ENCODE results near the gene CYP4F22.
"Not testable (repeated sequence)": the region's sequence is repeated elsewhere in the genome, so short reads cannot be mapped to it uniquely, and the experiment has no call there.

Gene CYP4F22

DNA sequence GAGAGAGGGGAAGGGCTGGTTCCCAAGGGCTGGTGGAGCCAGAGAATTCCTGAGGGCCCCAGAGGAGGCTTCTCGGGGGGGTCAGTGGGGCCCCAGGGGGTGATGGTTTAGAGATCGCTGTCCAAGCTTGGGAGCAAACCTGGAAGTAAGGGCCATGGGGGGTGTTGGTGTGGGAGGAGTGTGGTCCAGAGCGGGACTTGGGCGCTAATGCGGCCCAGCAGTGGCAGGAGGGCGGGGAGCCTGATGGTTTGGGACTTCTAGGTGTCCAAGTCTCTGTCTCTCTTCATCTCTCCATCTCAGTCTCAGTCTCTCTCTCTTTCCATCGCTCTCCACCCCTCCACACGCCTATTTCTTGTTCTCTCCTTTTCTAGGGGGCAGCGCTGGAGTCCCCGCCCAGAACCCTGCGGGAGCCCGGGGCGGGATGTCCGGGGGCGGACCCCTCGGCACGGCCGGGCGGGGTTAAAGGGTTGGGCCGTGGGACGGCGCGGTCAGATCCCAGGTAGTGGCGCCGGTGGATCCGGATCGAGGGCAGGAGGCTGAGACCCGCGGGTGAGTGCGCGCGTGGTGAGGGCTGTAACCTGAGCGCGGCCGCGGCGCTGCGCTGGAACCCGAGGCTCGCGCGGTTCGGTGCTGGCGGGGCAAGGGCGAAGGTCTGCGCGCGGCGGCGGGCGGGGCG lies at the start of gene CYP4F22:
Gene CYP4F22 (plus strand): TSS at position 491 of the 676 bp plus-strand sequence. CDS start 16,812 bp downstream, outside the sequence.
- in situ Hi-C loops (cut with MboI; ENCODE audit: low sequenced_read_pairs) = no loop called here

DNA sequence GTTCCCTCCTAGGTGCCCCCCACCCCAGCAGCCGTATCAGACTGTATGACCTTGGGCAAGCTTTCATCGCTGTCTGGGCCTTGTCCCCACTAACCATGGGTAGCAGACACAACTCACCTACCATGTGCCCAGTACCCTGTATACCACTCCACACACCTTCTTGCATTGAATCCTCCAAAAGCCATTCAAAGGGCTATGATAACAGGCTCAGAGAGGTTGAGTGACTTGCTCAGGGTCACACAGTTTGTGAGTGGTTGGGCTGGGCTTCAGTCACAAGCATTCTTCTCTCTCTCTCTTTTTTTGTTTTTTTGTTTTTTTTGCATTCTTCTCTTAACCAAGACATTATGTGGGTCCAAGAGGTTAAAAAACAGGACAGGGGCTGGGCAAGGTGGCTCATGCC lies 46.6 kb upstream of the CYP4F22 start:
- in situ Hi-C loops (cut with MboI; ENCODE audit: low sequenced_read_pairs) = no loop called here

- in situ Hi-C loops (cut with MboI; ENCODE audit: low sequenced_read_pairs) = no loop called here
Measured at GRCh38 chr19:15463861-15464371, 44.4 kb upstream of the CYP4F22 start.

DNA sequence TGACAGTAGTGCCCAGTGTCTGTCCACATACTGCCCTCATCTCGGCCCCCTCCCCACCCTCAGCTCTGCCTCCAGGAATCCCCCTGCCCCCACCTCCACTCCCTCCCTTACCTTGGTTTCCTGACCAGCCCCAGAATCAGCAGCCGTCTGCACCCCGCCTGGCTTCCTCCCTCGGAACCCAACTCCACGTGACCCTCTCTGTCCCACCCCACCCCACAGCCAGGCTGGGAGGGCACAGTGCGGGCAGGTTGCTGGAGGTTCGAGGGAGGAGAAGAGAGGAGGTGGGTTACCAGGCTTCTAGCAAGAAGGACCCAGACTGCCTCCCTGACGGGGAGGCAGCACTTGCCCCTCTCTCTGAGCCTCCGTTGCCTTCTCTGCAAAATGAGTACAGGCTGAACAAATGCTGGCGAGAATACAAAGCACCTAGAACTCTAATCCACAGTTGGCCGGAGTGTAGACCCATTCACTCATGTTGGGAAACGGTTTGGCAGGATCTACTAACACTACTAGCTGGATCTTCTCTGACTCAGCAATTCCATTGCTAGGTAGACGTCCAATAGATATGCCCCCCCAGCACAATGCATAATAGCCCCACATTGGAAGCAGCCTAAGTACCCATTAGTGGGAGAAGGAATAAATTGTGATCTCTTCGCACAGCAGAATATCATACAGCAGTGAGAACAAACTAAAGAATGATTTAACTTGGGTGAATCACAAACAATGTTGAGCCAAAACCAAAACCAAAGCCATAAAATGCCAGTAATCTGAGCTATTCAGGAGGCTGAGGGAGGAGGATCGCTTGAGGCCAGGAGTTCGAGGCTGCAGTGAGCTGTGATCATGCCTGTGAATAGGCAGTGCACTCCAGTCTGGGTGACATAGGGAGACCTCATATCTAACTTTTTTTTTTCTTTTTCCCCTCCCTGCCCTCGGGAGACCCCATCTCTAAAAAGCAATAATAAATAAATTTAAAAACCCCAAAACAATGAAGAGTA lies 43.6 kb upstream of the CYP4F22 start, which contains the start of gene RASAL3:
Gene RASAL3 (minus strand): TSS at position 151 of the 992 bp plus-strand sequence. CDS start 186 bp downstream, outside the sequence.
- in situ Hi-C loops (cut with MboI; ENCODE audit: low sequenced_read_pairs) = no loop called here

GRCh38 chr19:15466851-15467733 lies 41.2 kb upstream of the CYP4F22 start:
- in situ Hi-C loops (cut with MboI; ENCODE audit: low sequenced_read_pairs) = no loop called here

DNA sequence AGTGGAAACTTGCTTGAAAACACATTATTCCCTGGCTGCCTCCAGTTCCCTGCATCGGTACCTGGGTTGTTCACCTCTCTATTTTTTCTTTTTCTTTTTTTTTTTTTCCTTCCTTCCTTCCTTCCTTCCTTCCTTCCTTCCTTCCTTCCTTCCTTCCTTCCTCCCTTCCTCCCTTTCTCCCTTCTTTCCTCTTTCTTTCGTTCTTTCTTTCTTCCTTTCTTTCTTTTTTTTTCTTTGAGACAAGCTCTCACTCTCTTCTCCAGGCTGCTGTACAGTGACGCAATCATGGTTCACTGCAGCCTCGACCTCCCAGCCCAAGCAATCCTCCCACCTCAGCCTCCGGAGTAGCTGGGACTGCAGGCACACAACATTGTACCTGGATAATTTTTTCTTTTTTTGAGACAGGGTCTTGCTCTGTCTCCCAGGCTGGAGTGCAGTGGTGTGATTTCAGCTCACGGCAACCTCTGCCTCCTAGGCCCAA lies 40.6 kb upstream of the CYP4F22 start:
- in situ Hi-C loops (cut with MboI; ENCODE audit: low sequenced_read_pairs) = no loop called here

GRCh38 chr19:15468675-15469512 lies 39.4 kb upstream of the CYP4F22 start:
- in situ Hi-C loops (cut with MboI; ENCODE audit: low sequenced_read_pairs) = no loop called here

GRCh38 chr19:15469513-15470297 lies 38.6 kb upstream of the CYP4F22 start:
- in situ Hi-C loops (cut with MboI; ENCODE audit: low sequenced_read_pairs) = no loop called here

DNA sequence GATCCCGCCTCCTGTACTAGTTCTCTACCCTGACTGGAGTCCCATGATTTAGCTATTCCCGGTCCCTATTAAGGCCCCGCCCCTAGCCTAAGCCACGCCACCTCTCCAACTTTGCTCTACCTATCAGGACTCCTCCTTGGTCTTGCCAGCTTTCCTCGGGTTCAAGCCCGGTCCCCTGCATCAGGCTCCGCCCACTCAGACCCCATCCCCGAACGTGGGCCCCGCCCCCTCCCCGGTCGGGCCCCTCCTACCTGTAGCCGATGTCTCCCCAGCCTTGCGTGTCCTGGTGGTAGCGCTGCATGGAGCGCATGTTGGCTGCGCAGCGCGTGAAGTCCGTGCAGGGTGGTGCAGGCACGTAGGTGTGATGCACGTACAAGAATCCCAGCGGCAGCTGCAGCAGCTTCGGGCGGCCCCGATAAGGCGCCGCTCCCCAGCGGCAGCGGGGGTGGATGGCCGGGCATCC lies 36.7 kb upstream of the CYP4F22 start:
- in situ Hi-C loops (cut with MboI; ENCODE audit: low sequenced_read_pairs) = no loop called here

DNA sequence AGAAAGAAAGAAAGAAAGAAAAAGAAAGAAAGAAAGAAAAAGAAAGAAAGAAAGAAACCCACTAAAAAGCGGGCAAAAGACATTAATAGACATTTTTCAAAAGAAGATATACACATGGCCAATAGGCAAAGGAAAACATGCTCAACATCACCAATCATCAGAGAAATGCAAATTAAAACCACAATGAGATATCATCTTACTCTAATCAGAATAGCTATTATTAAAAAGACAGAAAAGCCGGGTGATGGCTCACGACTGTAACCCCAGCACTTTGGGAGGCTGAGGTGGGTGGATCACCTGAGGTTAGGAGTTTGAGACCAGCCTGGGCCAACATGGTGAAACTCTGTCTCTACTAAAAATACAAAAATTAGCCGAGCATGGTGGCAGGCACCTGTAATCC lies 34.5 kb upstream of the CYP4F22 start:
- in situ Hi-C loops (cut with MboI; ENCODE audit: low sequenced_read_pairs) = not testable (repeated sequence)

- in situ Hi-C loops (cut with MboI; ENCODE audit: low sequenced_read_pairs) = no loop called here
Measured at GRCh38 chr19:15475169-15475568, 33.2 kb upstream of the CYP4F22 start.

DNA sequence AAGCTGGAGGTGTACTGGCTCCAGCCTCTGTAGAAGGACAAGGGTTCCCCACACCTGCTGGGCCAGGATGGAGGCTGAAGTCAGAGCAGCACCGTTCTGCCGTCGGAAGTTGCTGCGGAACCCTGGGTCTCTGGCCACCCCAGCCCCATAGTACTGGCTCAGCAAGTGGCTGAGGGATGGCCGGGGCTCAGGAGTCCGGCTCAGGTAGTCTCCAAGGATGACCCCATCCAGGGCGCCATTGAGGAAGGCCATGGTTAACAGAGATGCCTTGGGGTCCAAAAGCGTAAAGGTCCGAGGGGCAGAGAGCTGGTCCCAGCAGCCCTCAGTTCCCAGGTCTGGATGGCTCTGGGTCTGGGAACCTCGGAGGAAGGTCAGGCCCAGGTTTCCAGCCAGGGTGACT lies 32.7 kb upstream of the CYP4F22 start:
- in situ Hi-C loops (cut with MboI; ENCODE audit: low sequenced_read_pairs) = no loop called here

GRCh38 chr19:15476325-15476724 lies 32.0 kb upstream of the CYP4F22 start:
- in situ Hi-C loops (cut with MboI; ENCODE audit: low sequenced_read_pairs) = no loop called here

GRCh38 chr19:15479391-15480345 lies 28.7 kb upstream of the CYP4F22 start, which contains the start of gene PGLYRP2:
TSS of gene PGLYRP2 (minus strand) at chr19:15479501. CDS start at chr19:15479371, 130 bp downstream.
- in situ Hi-C loops (cut with MboI; ENCODE audit: low sequenced_read_pairs) = no loop called here

DNA sequence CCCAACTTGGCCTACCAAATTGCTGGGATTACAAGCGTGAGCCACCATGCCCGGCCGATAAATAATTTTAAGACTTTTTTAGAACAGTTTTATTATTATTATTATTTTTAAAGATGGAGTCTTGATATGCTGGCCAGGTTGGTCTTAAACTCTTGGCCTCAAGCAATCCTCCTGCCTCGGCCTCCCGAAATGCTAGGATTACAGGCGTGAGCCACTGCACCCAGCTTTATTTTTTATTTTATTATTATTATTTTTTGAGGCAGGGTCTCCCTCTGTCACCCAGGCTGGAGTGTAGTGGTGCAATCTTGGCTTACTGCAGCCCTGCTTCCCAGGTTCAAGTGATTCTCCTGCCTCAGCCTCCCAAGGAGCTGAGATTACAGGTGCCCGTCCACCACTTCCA lies 27.3 kb upstream of the CYP4F22 start:
- in situ Hi-C loops (cut with MboI; ENCODE audit: low sequenced_read_pairs) = not testable (repeated sequence)

- in situ Hi-C loops (cut with MboI; ENCODE audit: low sequenced_read_pairs) = not testable (repeated sequence)
Measured at GRCh38 chr19:15485768-15486167, 22.6 kb upstream of the CYP4F22 start.

- in situ Hi-C loops (cut with MboI; ENCODE audit: low sequenced_read_pairs) = no loop called here
Measured at GRCh38 chr19:15487038-15487437, 21.3 kb upstream of the CYP4F22 start.

Measured in HL-60/S4 (cell line).